Measurements from ENCODE around the gene PSMD7.
"Not testable (repeated sequence)": the region's sequence is repeated elsewhere in the genome, so short reads cannot be mapped to it uniquely, and the experiment has no call there.

Gene PSMD7

GRCh38 chr16:74320707-74321106, 24.1 kb downstream of the PSMD7 start:
- no peaks in the 10 kb centered on the region for H3K79me2 ChIP-seq (ENCODE audit: control insufficient read depth, low read length)
- H3K36me3 ChIP-seq (ENCODE audit: control insufficient read depth, low read length), result no peaks in the 10 kb centered on the region
- H3K4me2 ChIP-seq (ENCODE audit: low read length), result no peak overlapping the region
- H3K9me2 ChIP-seq (replicated peaks; ENCODE audit: control insufficient read depth, low read length), result no peaks in the 10 kb centered on the region
- no peak for TF ChIP-seq CTCF (IDR thresholded peaks at IDR 0.05; ENCODE audit: low read depth, low read length, poor library complexity, severe bottlenecking)
- no peak for TF ChIP-seq EZH2phosphoT487 (IDR thresholded peaks at IDR 0.05; ENCODE audit: borderline replicate concordance, low read length)
- H3K9me3 ChIP-seq (ENCODE audit: control insufficient read depth, insufficient read depth, low read length), result no peaks in the 10 kb centered on the region
- H4K20me1 ChIP-seq (ENCODE audit: control insufficient read depth, insufficient read depth, low read depth, low read length), result peaks cover 4% of the 10 kb centered on the region
- H3K27me3 ChIP-seq (ENCODE audit: control insufficient read depth, low read length), result no peaks in the 10 kb centered on the region
- no peak overlapping the region for H3K27ac ChIP-seq (ENCODE audit: low read depth, low read length)
- H3K4me3 ChIP-seq (ENCODE audit: low read length), result no peak overlapping the region
- H3F3A ChIP-seq (ENCODE audit: control insufficient read depth, insufficient read depth), result no peaks in the 10 kb centered on the region
- no peaks in the 10 kb centered on the region for H3K4me1 ChIP-seq (ENCODE audit: control insufficient read depth, low read length)

- Histone ChIP-seq H3F3A (ENCODE audit: control insufficient read depth, insufficient read depth) (no peaks in the 10 kb centered on the region), H3K27me3 (ENCODE audit: control insufficient read depth, low read length) (no peaks in the 10 kb centered on the region), H4K20me1 (ENCODE audit: control insufficient read depth, insufficient read depth, low read depth, low read length) (peaks cover 4% of the 10 kb centered on the region), H3K4me1 (ENCODE audit: control insufficient read depth, low read length) (no peaks in the 10 kb centered on the region), H3K79me2 (ENCODE audit: control insufficient read depth, low read length) (no peaks in the 10 kb centered on the region), H3K4me2 (ENCODE audit: low read length) (no peak overlapping the region), H3K4me3 (ENCODE audit: low read length) (no peak overlapping the region), H3K27ac (ENCODE audit: low read depth, low read length) (no peak overlapping the region), H3K9me2 (replicated peaks; ENCODE audit: control insufficient read depth, low read length) (no peaks in the 10 kb centered on the region), H3K9me3 (ENCODE audit: control insufficient read depth, insufficient read depth, low read length) (no peaks in the 10 kb centered on the region), H3K36me3 (ENCODE audit: control insufficient read depth, low read length) (0 out of 2 replicates have a peak, but pooled peaks cover 3% of the 10 kb centered on the region)
- TF ChIP-seq CTCF (IDR thresholded peaks at IDR 0.05; ENCODE audit: low read depth, low read length, poor library complexity, severe bottlenecking) (no peak), EZH2phosphoT487 (IDR thresholded peaks at IDR 0.05; ENCODE audit: borderline replicate concordance, low read length) (no peak)
These were observed 24.7 kb downstream of the PSMD7 start for GRCh38 chr16:74321356-74321755.

- Histone ChIP-seq H3K4me3 (ENCODE audit: low read length) (no peak overlapping the region), H3K4me1 (ENCODE audit: control insufficient read depth, low read length) (no peaks in the 10 kb centered on the region), H3K27me3 (ENCODE audit: control insufficient read depth, low read length) (no peaks in the 10 kb centered on the region), H3K9me3 (ENCODE audit: control insufficient read depth, insufficient read depth, low read length) (no peaks in the 10 kb centered on the region), H4K20me1 (ENCODE audit: control insufficient read depth, insufficient read depth, low read depth, low read length) (peaks cover 1% of the 10 kb centered on the region), H3K36me3 (ENCODE audit: control insufficient read depth, low read length) (peaks cover 9% of the 10 kb centered on the region; the same call in 1 of the 2 replicates), H3K9me2 (replicated peaks; ENCODE audit: control insufficient read depth, low read length) (no peaks in the 10 kb centered on the region), H3K27ac (ENCODE audit: low read depth, low read length) (no peak overlapping the region), H3F3A (ENCODE audit: control insufficient read depth, insufficient read depth) (no peaks in the 10 kb centered on the region), H3K4me2 (ENCODE audit: low read length) (no peak overlapping the region), H3K79me2 (ENCODE audit: control insufficient read depth, low read length) (no peaks in the 10 kb centered on the region)
- no peak for TF ChIP-seq EZH2phosphoT487 (IDR thresholded peaks at IDR 0.05; ENCODE audit: borderline replicate concordance, low read length)
- TF ChIP-seq CTCF (IDR thresholded peaks at IDR 0.05; ENCODE audit: low read depth, low read length, poor library complexity, severe bottlenecking), result no peak
These were observed 25.7 kb downstream of the PSMD7 start for GRCh38 chr16:74322301-74322710.

- H3K4me2 ChIP-seq (ENCODE audit: low read length); H3K9me3 ChIP-seq (ENCODE audit: control insufficient read depth, insufficient read depth, low read length); H3F3A ChIP-seq (ENCODE audit: control insufficient read depth, insufficient read depth); H3K79me2 ChIP-seq (ENCODE audit: control insufficient read depth, low read length); H3K27ac ChIP-seq (ENCODE audit: low read depth, low read length); H3K36me3 ChIP-seq (ENCODE audit: control insufficient read depth, low read length); H3K4me3 ChIP-seq (ENCODE audit: low read length); H3K27me3 ChIP-seq (ENCODE audit: control insufficient read depth, low read length); H4K20me1 ChIP-seq (ENCODE audit: control insufficient read depth, insufficient read depth, low read depth, low read length); H3K9me2 ChIP-seq (replicated peaks; ENCODE audit: control insufficient read depth, low read length); H3K4me1 ChIP-seq (ENCODE audit: control insufficient read depth, low read length): not testable (repeated sequence)
These were observed 28.2 kb downstream of the PSMD7 start for GRCh38 chr16:74324777-74325176.

Data from DOHH2 (cell line).